Brain microvascular endothelial cell (primary cell): ENCODE results near the gene TTC31.

ENCODE experiments used
- DNase-seq: peaks from one replicate; pipeline ENCODE4 v3.0.0-alpha.2; 2020
- H3K27ac ChIP-seq: fragments of 250-450 bp; sonication (Bioruptor Pico); 2 replicates; pipeline ENCODE4 v1.5.1; 2020; ENCODE audit warnings: mild to moderate bottlenecking, moderate library complexity
- H3K27me3 ChIP-seq: fragments of 250-450 bp; sonication (Bioruptor Pico); replicated peaks from 2 replicates; pipeline ENCODE4 v1.5.1; 2020; ENCODE audit warnings: mild to moderate bottlenecking
- H3K36me3 ChIP-seq: fragments of 250-450 bp; sonication (Bioruptor Pico); replicated peaks from 2 replicates; pipeline ENCODE4 v1.5.1; 2020; ENCODE audit warnings: mild to moderate bottlenecking
- H3K4me3 ChIP-seq: 2 replicates; pipeline ENCODE4 v1.5.1; 2011; ENCODE audit warnings: low read depth, mild to moderate bottlenecking, control low read depth, low read length, moderate library complexity
- in situ Hi-C: cut with HindIII; loops from 2 replicates; pipeline ENCODE4 v1.10.0; 2017; ENCODE audit warnings: low sequenced_read_pairs, low pct_ligation_motif_present
- TF ChIP-seq, protein P1 (sequence below): IDR thresholded peaks from 2 replicates; pipeline ENCODE4 v1.5.1; 2011; ENCODE audit warnings: low read depth, mild to moderate bottlenecking, moderate library complexity, low read length, control low read depth, inconsistent platforms; ENCODE audit errors: missing control alignments

TTC31 gene

GRCh38 chr2:74502147-74502719 is 19.4 kb downstream of the TTC31 start:
- Histone ChIP-seq H3K27ac (no peak overlapping the region), H3K27me3 (peaks cover 17% of the 10 kb centered on the region), H3K4me3 (peak overlapping the region; percentile 68), H3K36me3 (peaks cover 8% of the 10 kb centered on the region)
- TF ChIP-seq, protein P1, sequence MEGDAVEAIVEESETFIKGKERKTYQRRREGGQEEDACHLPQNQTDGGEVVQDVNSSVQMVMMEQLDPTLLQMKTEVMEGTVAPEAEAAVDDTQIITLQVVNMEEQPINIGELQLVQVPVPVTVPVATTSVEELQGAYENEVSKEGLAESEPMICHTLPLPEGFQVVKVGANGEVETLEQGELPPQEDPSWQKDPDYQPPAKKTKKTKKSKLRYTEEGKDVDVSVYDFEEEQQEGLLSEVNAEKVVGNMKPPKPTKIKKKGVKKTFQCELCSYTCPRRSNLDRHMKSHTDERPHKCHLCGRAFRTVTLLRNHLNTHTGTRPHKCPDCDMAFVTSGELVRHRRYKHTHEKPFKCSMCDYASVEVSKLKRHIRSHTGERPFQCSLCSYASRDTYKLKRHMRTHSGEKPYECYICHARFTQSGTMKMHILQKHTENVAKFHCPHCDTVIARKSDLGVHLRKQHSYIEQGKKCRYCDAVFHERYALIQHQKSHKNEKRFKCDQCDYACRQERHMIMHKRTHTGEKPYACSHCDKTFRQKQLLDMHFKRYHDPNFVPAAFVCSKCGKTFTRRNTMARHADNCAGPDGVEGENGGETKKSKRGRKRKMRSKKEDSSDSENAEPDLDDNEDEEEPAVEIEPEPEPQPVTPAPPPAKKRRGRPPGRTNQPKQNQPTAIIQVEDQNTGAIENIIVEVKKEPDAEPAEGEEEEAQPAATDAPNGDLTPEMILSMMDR: no peak
- in situ Hi-C loops: no loop called here
- no peak for DNase-seq

DNA sequence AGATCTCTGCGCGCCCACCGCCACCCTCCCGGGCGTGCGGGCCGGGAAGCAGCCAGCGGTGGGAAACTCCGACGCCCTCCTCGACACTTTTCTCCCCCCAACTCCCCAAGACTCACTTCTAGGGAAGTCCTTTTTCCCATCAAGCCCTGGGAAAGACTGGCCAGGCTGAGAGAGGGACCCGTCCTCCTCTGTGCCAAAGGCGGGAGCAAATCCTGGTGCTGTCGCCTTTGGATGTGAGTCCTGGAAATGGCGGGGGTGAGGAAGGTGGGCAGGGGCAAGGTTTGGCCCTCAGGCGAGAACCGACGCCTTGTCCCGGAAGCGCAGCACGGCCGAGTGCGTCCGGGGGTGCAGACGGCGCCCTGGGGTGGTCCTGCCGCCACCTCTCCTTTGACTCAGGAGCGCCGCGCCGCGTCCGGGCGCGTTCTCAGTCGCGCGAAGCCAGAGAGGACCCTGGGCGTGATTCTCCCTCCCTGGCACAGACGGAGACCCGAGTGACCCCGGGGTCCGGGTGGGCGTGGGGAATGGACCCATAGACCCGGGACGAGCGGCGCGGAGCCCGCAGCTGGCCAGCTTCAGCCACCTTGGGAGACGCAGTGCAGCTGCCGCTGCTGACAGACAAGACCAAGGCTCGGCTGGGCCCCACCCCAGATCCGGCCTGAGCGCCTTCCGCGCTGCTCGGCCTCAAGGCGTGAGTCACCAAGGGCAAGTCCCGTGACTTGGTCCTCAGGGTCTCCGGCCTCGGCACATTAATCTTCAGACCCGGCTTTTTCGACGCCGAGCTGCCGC is 20.0 kb downstream of the TTC31 start:
- peak overlapping the region; percentile 72 for H3K27ac ChIP-seq
- in situ Hi-C loops: no loop called here
- TF ChIP-seq, protein P1: peak; percentile 51
- peak overlapping the region; percentile 68 for H3K4me3 ChIP-seq
- peaks cover 8% of the 10 kb centered on the region for H3K36me3 ChIP-seq
- DNase-seq: peak; percentile 74
- H3K27me3 ChIP-seq: peaks cover 15% of the 10 kb centered on the region

- Histone ChIP-seq H3K36me3 (peaks cover 8% of the 10 kb centered on the region), H3K27ac (peak overlapping the region; percentile 72), H3K4me3 (peak overlapping the region; percentile 68), H3K27me3 (peaks cover 14% of the 10 kb centered on the region)
- in situ Hi-C loops: no loop called here
- no peak for DNase-seq
- TF ChIP-seq, protein P1: no peak
Measured at GRCh38 chr2:74503506-74504475, 20.9 kb downstream of the TTC31 start.

- Histone ChIP-seq H3K4me3 (peak overlapping the region; percentile 68), H3K27ac (no peak overlapping the region), H3K36me3 (peaks cover 8% of the 10 kb centered on the region), H3K27me3 (peaks cover 7% of the 10 kb centered on the region)
- in situ Hi-C loops: no loop called here
- TF ChIP-seq, protein P1: no peak
- DNase-seq: no peak
Measured at GRCh38 chr2:74504591-74504990, 21.7 kb downstream of the TTC31 start.

DNA sequence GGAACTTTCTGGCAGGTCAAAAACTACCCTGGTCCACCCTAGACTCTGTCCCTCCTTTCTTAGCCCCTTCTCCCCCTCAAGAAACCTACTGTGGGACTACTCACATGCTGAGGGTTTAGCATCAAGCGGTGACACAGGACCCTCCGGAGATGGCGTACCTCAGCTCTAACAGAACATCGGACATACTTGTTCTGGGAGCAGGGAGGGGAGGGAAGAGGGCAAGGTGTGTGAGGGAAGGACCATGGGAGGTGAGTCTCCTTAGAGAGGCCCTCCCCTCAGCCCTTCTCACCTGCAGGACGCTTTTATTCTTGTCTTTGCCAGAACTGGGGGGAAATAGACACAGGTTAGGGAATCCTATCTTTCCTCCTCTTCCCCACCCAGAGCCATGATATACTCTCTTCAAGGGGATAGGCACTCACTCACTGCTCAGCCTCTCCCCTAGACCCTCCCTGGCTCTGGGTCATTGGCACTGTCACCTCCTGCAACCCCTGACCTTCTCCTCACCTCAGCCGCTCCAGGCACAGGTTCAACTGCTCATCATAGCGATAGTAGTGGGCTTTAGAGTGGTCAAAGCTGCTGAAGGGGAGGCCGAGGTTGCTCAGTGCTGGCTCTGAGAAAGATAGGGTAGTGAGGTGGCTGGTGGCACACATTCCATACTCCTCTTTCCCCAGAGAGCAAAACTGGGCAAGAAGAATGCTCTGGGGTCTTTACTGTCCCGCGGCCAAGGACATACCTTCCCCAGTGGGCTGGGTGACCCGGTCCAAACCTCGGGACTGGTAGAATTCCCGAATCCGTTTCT is 22.8 kb downstream of the TTC31 start:
- H3K27me3 ChIP-seq: no peaks in the 10 kb centered on the region

More for the DNA sequence above, 22.8 kb downstream of the TTC31 start:
- DNase-seq: no peak
- H3K36me3 ChIP-seq: peaks cover 8% of the 10 kb centered on the region
- in situ Hi-C loops: no loop called here
- H3K27ac ChIP-seq: no peak overlapping the region
- TF ChIP-seq, protein P1: no peak
- no peak overlapping the region for H3K4me3 ChIP-seq
